Right lobe of liver (tissue), 6 donors: ENCODE data around the gene EHBP1L1. TPM values are rescaled to one million over a fixed set of nuclear protein-coding genes. Genes with fewer than 3 reads are reported as not detected.

Experiments
- ATAC-seq, 4 donors: fragments of 200-7000 bp; cut with Tn5 transposase; one replicate each; pipeline ENCODE4 v1.9.1; 2020; ENCODE audit warnings: mild to moderate bottlenecking in 4 of 4, moderate library complexity in 4 of 4
- DNase-seq, 3 donors: peaks; one replicate each; pipeline ENCODE4 v3.0.0-alpha.2; 2020
- H3K27ac ChIP-seq, 3 donors: fragments of 200-600 bp; one replicate each; pipeline ENCODE4 v1.8.0; 2022
- H3K27me3 ChIP-seq, 2 donors: fragments of 200-600 bp; one replicate each; pipeline ENCODE4 v1.8.0; 2022
- H3K36me3 ChIP-seq, 4 donors: fragments of 200-600 bp; sonication (generic) in 1 of 4; one replicate each; pipeline versions ENCODE4 v1.5.1 to v1.8.0; 2017 to 2022; ENCODE audit warnings: control low read depth in 1 of 4
- H3K4me1 ChIP-seq, 4 donors: fragments of 200-600 bp; sonication (generic) in 1 of 4; one replicate each; pipeline versions ENCODE4 v1.5.1 to v1.8.0; 2017 to 2022; ENCODE audit warnings: control low read depth in 1 of 4
- H3K4me3 ChIP-seq, 3 donors: fragments of 200-600 bp; one replicate each; pipeline ENCODE4 v1.8.0; 2022
- H3K9me3 ChIP-seq, 4 donors: fragments of 200-600 bp; sonication (generic) in 1 of 4; one replicate each; pipeline versions ENCODE4 v1.5.1 to v1.8.0; 2017 to 2022; ENCODE audit warnings: control low read depth in 1 of 4
- POLR2A ChIP-seq: fragments of 450-650 bp; IDR thresholded peaks from one replicate; pipeline ENCODE4 v1.6.1; 2017; ENCODE audit warnings: antibody characterized with exemption, mild to moderate bottlenecking
- WGBS: methylation state at CpG from one replicate; pipeline ENCODE4 v1.1.6; 2018; ENCODE audit warnings: low coverage, low lambda C conversion rate; ENCODE audit not compliant: insufficient coverage; ENCODE audit errors: missing lambda C conversion rate; 5-methylcytosine and 5-hydroxymethylcytosine counted together
- intact Hi-C, 2 donors: fragments of 100-400 bp; cut with DNase I; formaldehyde crosslinking; loops; one replicate each; pipeline versions ENCODE4 v1.11.2 to v1.14.1; 2022
- total RNA-seq, 6 experiments: library from RNA; depleted of rRNA in 2 of 6; stranded (reverse); fragments of >200 nt in 2 of 6; fragmentation: NEBNext Ultra II Directional in 3 of 6; extraction: Animal tissue kit (Norgen Biotek cat#: 25700) in 3 of 6; gene quantifications; one replicate each; pipeline versions ENCODE4 v1.1.0 to v1.2.4, GENCODE V29; 2016 to 2023
- TF ChIP-seq, protein P1 (sequence below), 4 donors: fragments of 200-600 bp in 3 of 4; fragments of 450-650 bp in 1 of 4; IDR thresholded peaks; one replicate each; pipeline versions ENCODE4 v1.5.1 to v1.8.0; 2016 to 2022; ENCODE audit warnings: antibody characterized with exemption in 4 of 4, mild to moderate bottlenecking in 2 of 4
- donor health status: DM: no; HTN: yes; CAD: no.
- donor health status: DM: no; HTN: no; CAD: no.
- donor health status: DM: no; HTN: no; CAD: no.
- donor health status: DM: no; HTN: yes; CAD: no.
- donor health status: DM: no; HTN: yes; CAD: no.

EHBP1L1 gene
- total RNA-seq, 6 experiments from 2014 or later = 10.0 to 29.9 (median 13.7) TPM

DNA sequence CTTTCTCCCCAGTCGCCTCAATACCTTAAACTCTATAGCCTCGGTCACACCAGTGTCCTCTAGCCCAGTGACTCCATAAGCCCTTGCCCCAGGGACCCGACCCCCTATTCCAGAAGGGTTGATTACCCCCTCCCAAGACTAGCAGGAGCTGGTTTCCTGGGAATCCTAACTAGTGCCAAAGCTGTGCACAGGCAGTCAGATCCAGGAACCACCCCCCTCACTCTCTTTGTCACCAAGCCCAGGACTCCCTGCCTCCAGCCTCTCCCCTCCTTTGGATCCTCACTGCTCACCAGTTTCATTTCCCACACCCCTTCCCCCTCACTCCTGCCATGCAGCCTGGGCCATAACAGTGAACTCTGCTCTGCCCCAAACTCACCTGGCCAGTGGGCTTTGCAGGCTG is 27.5 kb upstream of the EHBP1L1 start:
- Histone ChIP-seq H3K36me3 (no peaks in the 10 kb centered on the region), H3K27me3 (no peaks in the 10 kb centered on the region), H3K4me3 (no peak overlapping the region), H3K4me1 (peaks cover 0 to 32% (median 9%) of the 10 kb centered on the region in 4 donors), H3K27ac (no peak overlapping the region), H3K9me3 (no peaks in the 10 kb centered on the region)
- intact Hi-C loops = no loop called here
- no peak for ATAC-seq
- WGBS = 95% methylated on average over 3 of the region's 3 CpGs
- TF ChIP-seq, protein P1, sequence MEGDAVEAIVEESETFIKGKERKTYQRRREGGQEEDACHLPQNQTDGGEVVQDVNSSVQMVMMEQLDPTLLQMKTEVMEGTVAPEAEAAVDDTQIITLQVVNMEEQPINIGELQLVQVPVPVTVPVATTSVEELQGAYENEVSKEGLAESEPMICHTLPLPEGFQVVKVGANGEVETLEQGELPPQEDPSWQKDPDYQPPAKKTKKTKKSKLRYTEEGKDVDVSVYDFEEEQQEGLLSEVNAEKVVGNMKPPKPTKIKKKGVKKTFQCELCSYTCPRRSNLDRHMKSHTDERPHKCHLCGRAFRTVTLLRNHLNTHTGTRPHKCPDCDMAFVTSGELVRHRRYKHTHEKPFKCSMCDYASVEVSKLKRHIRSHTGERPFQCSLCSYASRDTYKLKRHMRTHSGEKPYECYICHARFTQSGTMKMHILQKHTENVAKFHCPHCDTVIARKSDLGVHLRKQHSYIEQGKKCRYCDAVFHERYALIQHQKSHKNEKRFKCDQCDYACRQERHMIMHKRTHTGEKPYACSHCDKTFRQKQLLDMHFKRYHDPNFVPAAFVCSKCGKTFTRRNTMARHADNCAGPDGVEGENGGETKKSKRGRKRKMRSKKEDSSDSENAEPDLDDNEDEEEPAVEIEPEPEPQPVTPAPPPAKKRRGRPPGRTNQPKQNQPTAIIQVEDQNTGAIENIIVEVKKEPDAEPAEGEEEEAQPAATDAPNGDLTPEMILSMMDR (IDR thresholded peaks at IDR 0.05) = no peak
- TF ChIP-seq POLR2A = no peak
- no peak for DNase-seq

DNA sequence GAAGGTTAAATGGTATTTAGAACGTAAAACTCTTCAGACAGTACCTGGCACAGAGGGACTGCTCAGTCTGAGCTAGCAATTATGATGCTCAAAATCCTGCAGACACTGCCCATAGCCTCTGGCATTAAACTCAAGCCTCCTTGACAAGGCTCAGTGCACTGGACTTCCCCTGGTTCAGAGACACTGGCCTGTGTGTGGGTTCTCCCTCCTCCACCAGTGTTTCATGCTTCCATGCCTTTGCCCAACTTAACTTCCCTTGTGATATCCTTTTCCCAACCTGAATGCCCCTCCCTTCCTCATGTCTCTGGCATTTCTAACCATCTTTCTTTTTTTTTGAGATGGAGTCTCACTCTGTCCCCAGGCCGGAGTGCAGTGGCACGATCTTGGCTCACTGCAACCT is 26.8 kb upstream of the EHBP1L1 start:
- 100% methylated on average over 3 of the region's 3 CpGs for WGBS
- Histone ChIP-seq H3K36me3 (no peaks in the 10 kb centered on the region), H3K4me1 (peaks cover 0 to 32% (median 9%) of the 10 kb centered on the region in 4 donors), H3K4me3 (no peak overlapping the region), H3K9me3 (no peaks in the 10 kb centered on the region), H3K27ac (no peak overlapping the region), H3K27me3 (no peaks in the 10 kb centered on the region)
- ATAC-seq (no peak), DNase-seq (no peak)
- intact Hi-C loops = no loop called here
- TF ChIP-seq POLR2A = no peak
- TF ChIP-seq, protein P1 (IDR thresholded peaks at IDR 0.05) = no peak

DNA sequence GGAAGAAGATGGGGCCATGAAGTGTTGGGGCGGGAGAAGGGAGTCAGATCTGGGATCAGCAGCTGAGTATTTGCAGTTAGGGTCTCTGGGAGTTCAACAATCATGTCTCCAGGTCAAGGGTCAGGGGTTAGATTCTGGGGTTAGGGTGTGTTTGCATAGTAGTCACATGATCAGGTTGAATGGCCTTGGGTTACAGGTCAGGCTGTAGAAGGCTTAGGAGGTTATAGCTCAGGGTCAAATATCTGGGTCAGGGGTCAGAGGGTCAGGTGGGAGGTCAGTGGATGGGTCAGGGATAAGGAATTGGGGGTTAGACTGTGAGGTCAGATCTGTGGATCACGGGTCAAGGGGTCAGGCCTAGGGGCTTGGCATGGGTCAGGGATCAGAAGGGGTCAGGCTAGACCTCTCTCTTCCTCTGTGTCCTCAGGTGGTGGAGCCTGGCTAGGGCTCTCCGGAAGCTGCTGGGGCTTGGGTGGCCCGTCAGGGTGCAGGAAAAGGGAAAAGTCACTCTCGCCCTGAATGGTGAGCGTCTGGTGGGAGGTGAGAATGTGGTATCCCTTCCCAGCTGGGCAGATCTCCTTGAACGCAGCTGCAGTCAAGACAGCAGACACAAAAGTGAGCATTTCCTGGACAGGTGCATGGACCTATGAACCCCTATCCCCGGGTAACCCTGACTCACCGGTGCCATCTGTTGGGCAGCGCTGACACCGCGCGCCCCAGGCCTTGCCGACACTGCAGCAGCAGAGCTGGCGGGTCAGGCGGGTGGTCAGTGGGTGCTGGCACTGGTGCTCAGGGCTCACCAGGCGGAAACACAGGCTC is 24.1 kb upstream of the EHBP1L1 start:
- TF ChIP-seq POLR2A = no peak
- TF ChIP-seq, protein P1 (IDR thresholded peaks at IDR 0.05) = peak; percentile 36 to 66 (median 40)
- 37% methylated on average over 3 of the region's 17 CpGs for WGBS
- intact Hi-C loops = no loop called here
- DNase-seq (peak; percentile 78 to 85 (median 80)), ATAC-seq (peak; percentile 53 to 74 (median 68))
- Histone ChIP-seq H3K36me3 (no peaks in the 10 kb centered on the region), H3K4me3 (peak overlapping the region in 2 of 3 donors; percentile 29 to 48), H3K4me1 (peaks cover 0 to 25% (median 4%) of the 10 kb centered on the region in 4 donors), H3K27me3 (no peaks in the 10 kb centered on the region), H3K9me3 (no peaks in the 10 kb centered on the region), H3K27ac (peak overlapping the region; percentile 33 to 91 (median 65))

DNA sequence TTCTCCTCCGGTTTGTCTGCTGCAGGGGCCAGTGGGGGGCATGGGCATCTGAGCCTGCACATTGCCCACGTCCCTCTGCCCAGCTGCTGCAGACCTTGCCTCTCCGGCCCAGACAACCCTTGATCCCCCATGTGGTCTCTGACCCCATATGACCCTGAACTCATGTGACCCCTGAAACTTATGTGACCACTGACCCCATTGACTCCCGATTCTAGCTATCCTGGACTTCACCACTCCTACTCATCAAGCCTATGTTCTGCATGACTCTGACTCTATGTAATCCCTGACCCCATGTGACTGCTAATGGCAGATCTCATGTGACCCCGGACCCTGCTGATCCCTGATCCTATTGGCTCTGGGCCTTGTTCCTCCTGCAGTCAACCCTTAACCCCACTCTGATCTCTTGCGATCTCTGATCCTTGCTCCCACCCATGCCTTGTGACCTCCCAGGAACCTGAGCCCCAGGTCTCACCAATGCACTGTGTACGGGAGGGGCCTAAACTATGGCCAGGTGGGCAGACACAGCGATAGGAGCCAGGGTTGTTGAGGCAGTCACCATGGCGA is 23.4 kb upstream of the EHBP1L1 start:
- ATAC-seq = no peak
- H3K27ac ChIP-seq = peak overlapping the region in 1 of 3 donors; percentile 91
- H3K36me3 ChIP-seq = no peaks in the 10 kb centered on the region
- no peaks in the 10 kb centered on the region for H3K9me3 ChIP-seq
- no peaks in the 10 kb centered on the region for H3K27me3 ChIP-seq
- WGBS = 80% methylated on average over 3 of the region's 9 CpGs
- TF ChIP-seq, protein P1 (IDR thresholded peaks at IDR 0.05) = no peak
- H3K4me1 ChIP-seq = peaks cover 0 to 25% (median 4%) of the 10 kb centered on the region in 4 donors
- intact Hi-C loops = no loop called here
- H3K4me3 ChIP-seq = no peak overlapping the region
- no peak for DNase-seq
